Upper lobe of left lung (tissue), 4 donors: ENCODE measurements around the gene TBC1D16.

Experiments used
- CTCF ChIP-seq, 6 experiments: fragments of 450-650 bp in 4 of 6; fragments of 200-600 bp in 2 of 6; sonication (generic) in 2 of 6; IDR thresholded peaks; one replicate each; pipeline ENCODE4 v1.5.1; 2016 to 2019; ENCODE audit warnings: antibody characterized with exemption in 6 of 6
- POLR2A ChIP-seq, 4 donors: fragments of 450-650 bp; IDR thresholded peaks; one replicate each; pipeline ENCODE4 v1.5.1; 2016 to 2017; ENCODE audit warnings: antibody characterized with exemption in 4 of 4, mild to moderate bottlenecking in 2 of 4

- TF ChIP-seq CTCF (IDR thresholded peaks at IDR 0.05) (no peak), POLR2A (IDR thresholded peaks at IDR 0.05) (no peak)
These were observed 138.2 kb downstream of the TBC1D16 start for GRCh38 chr17:79897243-79898063.
